ENCODE results near the gene RIN3. TPM values are rescaled to one million over a fixed set of nuclear protein-coding genes. Genes with fewer than 3 reads are reported as not detected.

The RIN3 gene
- total RNA-seq, 1 experiment from 2014 or later: 1.5 TPM

GRCh38 chr14:92475451-92476187 lies 38.0 kb upstream of the RIN3 start:
- Histone ChIP-seq H3K18ac (ENCODE audit: insufficient read length, low read depth, low read length) (no peak overlapping the region), H4K20me1 (ENCODE audit: control insufficient read depth, insufficient read depth, insufficient read length) (no peaks in the 10 kb centered on the region), H2BK120ac (ENCODE audit: low read depth, low read length, poor library complexity, severe bottlenecking) (no peak overlapping the region), H3K4me1 (ENCODE audit: insufficient read depth, low read length) (peaks cover 9% of the 10 kb centered on the region), H4K91ac (ENCODE audit: insufficient read length, low read depth, low read length) (no peak overlapping the region), H3K4me2 (ENCODE audit: insufficient read depth, insufficient read length, low read length) (no peak overlapping the region), H3K23me2 (ENCODE audit: insufficient read length, low read depth, low read length, poor library complexity, severe bottlenecking) (no peaks in the 10 kb centered on the region), H2BK15ac (ENCODE audit: low read depth, low read length) (no peak overlapping the region), H3K27me3 (ENCODE audit: insufficient read depth, low read length) (no peaks in the 10 kb centered on the region; the same call in 1 of the 2 replicates), H3K56ac (ENCODE audit: insufficient read length, low read depth, low read length) (no peak overlapping the region), H3K79me2 (ENCODE audit: insufficient read depth, low read length) (no peaks in the 10 kb centered on the region), H2AFZ (ENCODE audit: low read length) (no peak overlapping the region), H3K9ac (ENCODE audit: extremely low read depth, insufficient read length, low read length) (no peak overlapping the region), H2BK20ac (ENCODE audit: low read depth, low read length, poor library complexity, severe bottlenecking) (no peak overlapping the region), H3K9me3 (ENCODE audit: control insufficient read depth, low read depth, low read length) (no peaks in the 10 kb centered on the region), H4K8ac (replicated peaks; ENCODE audit: insufficient read length, low read depth, low read length) (no peak overlapping the region), H3K4ac (ENCODE audit: low read depth, low read length) (no peak overlapping the region), H2AK5ac (ENCODE audit: insufficient read length, low read length) (no peak overlapping the region), H2BK12ac (ENCODE audit: insufficient read length, low read depth, low read length) (no peak overlapping the region), H3K79me1 (ENCODE audit: insufficient read depth, low read depth, low read length, poor library complexity, severe bottlenecking) (no peaks in the 10 kb centered on the region), H3K27ac (ENCODE audit: insufficient read length, low read depth, low read length) (no peak overlapping the region), H3K23ac (ENCODE audit: insufficient read length, low read depth, low read length) (no peak overlapping the region), H3T11ph (ENCODE audit: low read length) (no peak overlapping the region), H2BK5ac (ENCODE audit: insufficient read length, low read length) (no peak overlapping the region), H3K14ac (ENCODE audit: insufficient read depth, low read length) (no peak overlapping the region), H4K5ac (ENCODE audit: insufficient read length, low read depth, low read length) (no peak overlapping the region)
- no peak for DNase-seq
- peaks cover 29 to 30% of the 10 kb centered on the region in 2 experiments for H3K4me1 Mint-ChIP-seq
- WGBS (ENCODE audit: extremely low coverage, insufficient read length, low lambda C conversion rate): no CpG with 5 or more reads among the region's 14 CpGs
- H3K9me3 Mint-ChIP-seq: no peaks in the 10 kb centered on the region
- no peak overlapping the region for H3K27ac Mint-ChIP-seq
- no peaks in the 10 kb centered on the region; a peak in 1 of 7 replicates for H3K36me3 Mint-ChIP-seq (ENCODE audit: insufficient read depth in 1 of 3, low read depth in 3 of 3)
- no peak overlapping the region for H3K4me3 Mint-ChIP-seq
- no peak for TF ChIP-seq CTCF (conservative IDR thresholded peaks at IDR 0.05)
- peaks cover 3% of the 10 kb centered on the region for H3K27me3 Mint-ChIP-seq (ENCODE audit: low read depth)
